ENCODE data around the gene KLF6.

DNA sequence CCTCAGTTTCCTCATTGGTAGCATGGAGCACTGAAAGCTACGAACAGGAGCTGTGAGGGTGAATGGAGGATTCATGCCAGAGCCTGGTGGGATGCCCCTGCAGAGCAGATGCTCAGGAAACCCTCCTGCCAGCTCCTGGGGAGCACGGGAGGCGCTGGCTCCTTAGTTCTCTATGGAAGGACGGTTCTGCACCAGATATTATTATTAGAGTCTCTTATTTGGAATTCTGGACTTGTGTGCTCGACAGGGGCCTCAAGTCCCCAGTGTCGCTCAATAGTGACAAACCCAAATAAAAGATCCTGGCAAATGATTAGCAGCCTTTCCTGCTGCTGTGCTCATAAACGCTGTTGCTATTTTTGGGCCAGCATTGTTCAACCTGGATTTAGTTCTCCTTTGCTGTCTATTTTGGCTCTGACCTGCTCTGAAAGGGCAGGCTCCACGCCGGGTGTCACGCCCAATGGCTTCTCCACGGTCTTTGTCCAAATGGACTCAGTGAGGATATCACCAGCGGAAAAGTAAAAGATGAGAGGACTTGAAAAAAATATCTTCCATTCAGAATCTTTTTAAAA is 23.0 kb upstream of the KLF6 start:
- TF ChIP-seq, protein P1, sequence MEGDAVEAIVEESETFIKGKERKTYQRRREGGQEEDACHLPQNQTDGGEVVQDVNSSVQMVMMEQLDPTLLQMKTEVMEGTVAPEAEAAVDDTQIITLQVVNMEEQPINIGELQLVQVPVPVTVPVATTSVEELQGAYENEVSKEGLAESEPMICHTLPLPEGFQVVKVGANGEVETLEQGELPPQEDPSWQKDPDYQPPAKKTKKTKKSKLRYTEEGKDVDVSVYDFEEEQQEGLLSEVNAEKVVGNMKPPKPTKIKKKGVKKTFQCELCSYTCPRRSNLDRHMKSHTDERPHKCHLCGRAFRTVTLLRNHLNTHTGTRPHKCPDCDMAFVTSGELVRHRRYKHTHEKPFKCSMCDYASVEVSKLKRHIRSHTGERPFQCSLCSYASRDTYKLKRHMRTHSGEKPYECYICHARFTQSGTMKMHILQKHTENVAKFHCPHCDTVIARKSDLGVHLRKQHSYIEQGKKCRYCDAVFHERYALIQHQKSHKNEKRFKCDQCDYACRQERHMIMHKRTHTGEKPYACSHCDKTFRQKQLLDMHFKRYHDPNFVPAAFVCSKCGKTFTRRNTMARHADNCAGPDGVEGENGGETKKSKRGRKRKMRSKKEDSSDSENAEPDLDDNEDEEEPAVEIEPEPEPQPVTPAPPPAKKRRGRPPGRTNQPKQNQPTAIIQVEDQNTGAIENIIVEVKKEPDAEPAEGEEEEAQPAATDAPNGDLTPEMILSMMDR (IDR thresholded peaks at IDR 0.05; ENCODE audit: insufficient read depth, low read depth, low read length) = no peak
- no peak for TF ChIP-seq EZH2 (IDR thresholded peaks at IDR 0.05; ENCODE audit: insufficient read depth, low read length)

Data from astrocyte (in vitro differentiated cells and primary cell).